NT2/D1 (cell line): ENCODE measurements around the gene LDLRAD4.

Experiments used
- DNase-seq: peaks from one replicate; pipeline ENCODE4 v3.0.0-alpha.2; 2011; ENCODE audit warnings: low read depth, low spot score
- H3K27me3 ChIP-seq: 2 replicates; pipeline ENCODE4 v1.6.0; 2011; ENCODE audit warnings: mild to moderate bottlenecking; ENCODE audit not compliant: insufficient read length, insufficient read depth
- H3K36me3 ChIP-seq: 2 replicates; pipeline ENCODE4 v1.6.1; 2011; ENCODE audit warnings: mild to moderate bottlenecking, low read length, mixed read lengths; ENCODE audit not compliant: insufficient read depth, insufficient read length
- H3K4me1 ChIP-seq: 2 replicates; pipeline ENCODE4 v1.5.1; 2011; ENCODE audit not compliant: insufficient read depth, insufficient read length
- H3K4me3 ChIP-seq: 2 replicates; pipeline ENCODE4 v1.5.1; 2011; ENCODE audit warnings: low read depth; ENCODE audit not compliant: insufficient read length
- H3K9ac ChIP-seq: 2 replicates; pipeline ENCODE4 v1.6.0; 2011; ENCODE audit warnings: low read depth; ENCODE audit not compliant: insufficient read length
- H3K9me3 ChIP-seq: 2 replicates; pipeline ENCODE4 v1.5.1; 2011; ENCODE audit warnings: mild to moderate bottlenecking, low read length; ENCODE audit not compliant: insufficient read depth
- SUZ12 ChIP-seq: IDR thresholded peaks from 2 replicates; pipeline ENCODE4 v1.6.1; 2011; ENCODE audit not compliant: insufficient read length, insufficient read depth; ENCODE audit errors: extremely low read depth
- YY1 ChIP-seq: IDR thresholded peaks from 2 replicates; pipeline ENCODE4 v1.6.1; 2011; ENCODE audit not compliant: insufficient read length, insufficient read depth
- ZNF274 ChIP-seq: IDR thresholded peaks from 2 replicates; pipeline ENCODE4 v1.6.1; 2011; ENCODE audit warnings: mild to moderate bottlenecking, low read depth, low read length

The LDLRAD4 gene

GRCh38 chr18:13298262-13298661 is 79.7 kb downstream of the LDLRAD4 start:
- Histone ChIP-seq H3K27me3 (no peaks in the 10 kb centered on the region), H3K4me1 (peaks cover 4% of the 10 kb centered on the region), H3K4me3 (no peak overlapping the region), H3K36me3 (no peaks in the 10 kb centered on the region), H3K9me3 (no peaks in the 10 kb centered on the region), H3K9ac (no peak overlapping the region)
- TF ChIP-seq SUZ12 (no peak), YY1 (no peak), ZNF274 (no peak)
- DNase-seq, result no peak

- peaks cover 4% of the 10 kb centered on the region for H3K4me1 ChIP-seq
- H3K9me3 ChIP-seq, result no peaks in the 10 kb centered on the region
- DNase-seq, result no peak
- no peaks in the 10 kb centered on the region for H3K36me3 ChIP-seq
- no peak overlapping the region for H3K4me3 ChIP-seq
- TF ChIP-seq YY1 (no peak), ZNF274 (no peak), SUZ12 (no peak)
- H3K27me3 ChIP-seq, result no peaks in the 10 kb centered on the region
- H3K9ac ChIP-seq, result no peak overlapping the region
Measured at GRCh38 chr18:13300029-13300428, 81.5 kb downstream of the LDLRAD4 start.

GRCh38 chr18:13300796-13301195 is 82.2 kb downstream of the LDLRAD4 start:
- Histone ChIP-seq H3K4me3 (no peak overlapping the region), H3K27me3 (no peaks in the 10 kb centered on the region), H3K4me1 (peaks cover 4% of the 10 kb centered on the region), H3K9me3 (no peaks in the 10 kb centered on the region), H3K9ac (no peak overlapping the region), H3K36me3 (no peaks in the 10 kb centered on the region)
- TF ChIP-seq SUZ12, result no peak
- no peak for TF ChIP-seq YY1
- no peak for TF ChIP-seq ZNF274
- DNase-seq, result no peak

GRCh38 chr18:13302040-13302439 is 83.5 kb downstream of the LDLRAD4 start:
- Histone ChIP-seq H3K9ac (no peak overlapping the region), H3K36me3 (no peaks in the 10 kb centered on the region), H3K9me3 (no peaks in the 10 kb centered on the region), H3K27me3 (no peaks in the 10 kb centered on the region), H3K4me3 (no peak overlapping the region), H3K4me1 (peaks cover 4% of the 10 kb centered on the region)
- TF ChIP-seq ZNF274 (no peak), SUZ12 (no peak), YY1 (no peak)
- DNase-seq, result no peak

GRCh38 chr18:13302457-13303225 is 84.1 kb downstream of the LDLRAD4 start:
- no peak for DNase-seq
- no peaks in the 10 kb centered on the region for H3K27me3 ChIP-seq
- peaks cover 4% of the 10 kb centered on the region for H3K4me1 ChIP-seq
- no peak overlapping the region for H3K9ac ChIP-seq
- H3K9me3 ChIP-seq, result no peaks in the 10 kb centered on the region
- TF ChIP-seq YY1 (no peak), SUZ12 (no peak), ZNF274 (no peak)
- no peak overlapping the region for H3K4me3 ChIP-seq
- H3K36me3 ChIP-seq, result no peaks in the 10 kb centered on the region

GRCh38 chr18:13303756-13304364 is 85.3 kb downstream of the LDLRAD4 start:
- no peak for TF ChIP-seq YY1
- no peak for TF ChIP-seq SUZ12
- no peak for TF ChIP-seq ZNF274
- H3K9ac ChIP-seq, result no peak overlapping the region
- H3K4me1 ChIP-seq, result peaks cover 4% of the 10 kb centered on the region
- H3K9me3 ChIP-seq, result no peaks in the 10 kb centered on the region
- no peak overlapping the region for H3K4me3 ChIP-seq
- no peaks in the 10 kb centered on the region for H3K36me3 ChIP-seq
- no peak for DNase-seq
- no peaks in the 10 kb centered on the region for H3K27me3 ChIP-seq

- Histone ChIP-seq H3K36me3 (no peaks in the 10 kb centered on the region), H3K4me3 (no peak overlapping the region), H3K9me3 (no peaks in the 10 kb centered on the region), H3K9ac (no peak overlapping the region), H3K4me1 (peaks cover 4% of the 10 kb centered on the region), H3K27me3 (no peaks in the 10 kb centered on the region)
- TF ChIP-seq ZNF274, result no peak
- TF ChIP-seq SUZ12, result no peak
- TF ChIP-seq YY1, result no peak
- DNase-seq, result no peak
Measured at GRCh38 chr18:13305301-13305700, 86.7 kb downstream of the LDLRAD4 start.
